Subcutaneous adipose tissue (tissue), 4 donors: ENCODE measurements around the gene CADM2. TPM values are rescaled to one million over a fixed set of nuclear protein-coding genes. Genes with fewer than 3 reads are reported as not detected.

Source experiments
- total RNA-seq, 4 donors: library from RNA; depleted of rRNA; stranded (reverse); fragments of >200 nt; gene quantifications; one replicate each; pipeline ENCODE4 v1.1.0, GENCODE V29; 2016
- TF ChIP-seq, protein P1 (sequence below): fragments of 450-650 bp; IDR thresholded peaks from one replicate; pipeline ENCODE4 v1.5.1; 2016; ENCODE audit warnings: low read depth, mild to moderate bottlenecking, control low read depth, antibody characterized with exemption, moderate library complexity

The CADM2 gene
- total RNA-seq, 4 donors from 2014 or later: 1.0 to 19.8 (median 4.4) TPM

DNA sequence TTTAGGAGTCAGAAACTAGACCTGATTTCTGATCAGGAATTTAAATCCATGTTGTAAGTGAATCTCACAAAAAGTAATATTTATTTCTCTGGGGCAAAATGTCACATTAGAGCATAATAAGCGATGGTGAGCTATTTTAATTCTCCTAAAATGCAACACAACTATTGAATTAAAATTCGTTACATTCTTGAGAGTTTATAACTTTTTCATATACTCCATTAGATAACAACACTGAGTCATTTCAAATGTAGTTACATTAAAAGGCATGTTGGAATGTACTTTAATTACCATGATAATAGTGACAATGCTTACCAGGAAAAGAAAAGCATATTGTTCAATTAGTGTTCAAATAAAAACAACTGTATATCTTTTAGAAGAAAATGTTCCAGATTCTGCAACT lies 116.9 kb downstream of the CADM2 start:
- TF ChIP-seq, protein P1, sequence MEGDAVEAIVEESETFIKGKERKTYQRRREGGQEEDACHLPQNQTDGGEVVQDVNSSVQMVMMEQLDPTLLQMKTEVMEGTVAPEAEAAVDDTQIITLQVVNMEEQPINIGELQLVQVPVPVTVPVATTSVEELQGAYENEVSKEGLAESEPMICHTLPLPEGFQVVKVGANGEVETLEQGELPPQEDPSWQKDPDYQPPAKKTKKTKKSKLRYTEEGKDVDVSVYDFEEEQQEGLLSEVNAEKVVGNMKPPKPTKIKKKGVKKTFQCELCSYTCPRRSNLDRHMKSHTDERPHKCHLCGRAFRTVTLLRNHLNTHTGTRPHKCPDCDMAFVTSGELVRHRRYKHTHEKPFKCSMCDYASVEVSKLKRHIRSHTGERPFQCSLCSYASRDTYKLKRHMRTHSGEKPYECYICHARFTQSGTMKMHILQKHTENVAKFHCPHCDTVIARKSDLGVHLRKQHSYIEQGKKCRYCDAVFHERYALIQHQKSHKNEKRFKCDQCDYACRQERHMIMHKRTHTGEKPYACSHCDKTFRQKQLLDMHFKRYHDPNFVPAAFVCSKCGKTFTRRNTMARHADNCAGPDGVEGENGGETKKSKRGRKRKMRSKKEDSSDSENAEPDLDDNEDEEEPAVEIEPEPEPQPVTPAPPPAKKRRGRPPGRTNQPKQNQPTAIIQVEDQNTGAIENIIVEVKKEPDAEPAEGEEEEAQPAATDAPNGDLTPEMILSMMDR: no peak

DNA sequence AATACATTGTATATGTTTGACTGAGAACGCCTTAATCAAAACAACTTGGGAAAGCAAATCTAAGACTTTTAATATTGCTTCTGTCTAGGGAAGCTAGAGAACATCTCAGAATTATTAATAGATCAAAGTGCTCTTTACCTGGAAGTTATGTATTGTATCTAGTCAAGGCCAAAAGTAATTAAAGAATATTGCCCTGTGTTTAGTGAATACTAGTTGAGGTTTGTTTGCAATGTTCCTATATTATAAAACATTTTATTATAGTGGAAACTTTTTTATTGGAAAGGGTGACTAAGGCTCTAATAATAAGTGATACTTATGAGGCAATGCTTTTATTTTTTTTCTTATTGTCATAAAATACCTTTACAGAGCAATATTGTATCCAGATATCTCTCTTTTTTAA lies 118.2 kb downstream of the CADM2 start:
- TF ChIP-seq, protein P1: no peak

GRCh38 chr3:85081191-85081906 lies 122.6 kb downstream of the CADM2 start:
- TF ChIP-seq, protein P1: no peak

GRCh38 chr3:85090495-85090894 lies 131.7 kb downstream of the CADM2 start:
- TF ChIP-seq, protein P1: no peak

DNA sequence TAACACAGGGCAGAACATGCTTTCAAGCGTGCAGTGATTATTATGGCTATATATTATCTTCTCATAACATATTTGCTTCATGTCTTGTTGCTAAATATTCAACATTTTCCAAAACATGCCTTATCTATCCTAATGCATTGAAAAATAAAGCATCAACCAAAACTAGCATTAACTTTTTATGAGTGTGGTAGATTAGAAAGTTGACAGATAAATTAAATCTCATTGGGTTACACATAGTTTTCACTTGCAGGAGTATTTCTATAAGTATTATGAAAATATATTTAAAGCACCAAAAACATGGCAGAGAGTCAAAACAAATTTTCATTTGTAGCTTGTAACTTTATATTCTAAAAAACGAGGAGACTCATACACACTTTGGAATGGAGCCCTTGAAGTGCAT lies 141.5 kb downstream of the CADM2 start:
- TF ChIP-seq, protein P1: no peak

DNA sequence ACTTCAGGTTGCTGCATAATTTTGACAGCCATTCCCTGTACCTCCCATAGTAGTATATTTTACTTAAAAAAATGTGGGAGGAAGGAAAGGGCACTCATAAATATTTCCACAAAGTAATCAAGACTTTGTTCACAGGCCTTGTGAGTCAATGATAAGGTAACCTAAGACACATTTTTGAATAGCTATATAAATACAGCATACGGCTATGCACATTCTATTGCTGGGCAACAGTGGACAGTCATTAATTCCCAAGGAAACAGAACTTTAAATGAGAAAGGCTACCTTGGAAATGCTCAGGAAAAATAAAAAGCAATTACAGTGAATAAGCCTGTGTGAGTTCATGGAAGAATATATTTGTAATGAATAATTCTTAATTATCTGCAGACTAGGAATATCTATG lies 144.0 kb downstream of the CADM2 start:
- TF ChIP-seq, protein P1: no peak

- TF ChIP-seq, protein P1: no peak
Observed at GRCh38 chr3:85110393-85110792, 151.6 kb downstream of the CADM2 start.
